Activated CD4-positive, CD25-positive, alpha-beta regulatory T cell treated with anti-CD3 and anti-CD28 coated beads, Interleukin-2, amount 50 U/mL, for 72 hours (primary cell): ENCODE results near the gene CASQ2.
"Not testable (repeated sequence)": the region's sequence is repeated elsewhere in the genome, so short reads cannot be mapped to it uniquely, and the experiment has no call there.

Experiments
- DNase-seq: peaks from one replicate; pipeline ENCODE4 v3.0.0; 2021

Gene CASQ2

DNA sequence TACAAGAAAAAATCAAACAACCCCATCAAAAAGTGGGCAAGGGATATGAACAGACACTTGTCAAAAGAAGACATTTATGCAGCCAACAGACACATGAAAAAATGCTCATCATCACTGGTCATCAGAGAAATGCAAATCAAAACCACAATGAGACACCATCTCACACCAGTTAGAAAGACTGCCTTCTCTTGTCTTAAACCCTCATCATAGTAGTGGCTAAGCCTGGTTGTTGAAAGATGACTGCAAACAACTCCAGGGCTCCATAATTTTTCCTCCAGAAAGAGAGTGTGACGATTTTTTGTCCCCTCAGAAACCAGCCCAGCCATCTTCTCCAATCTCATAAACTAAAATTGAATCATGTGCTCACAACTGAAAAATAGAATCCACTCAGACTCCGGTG, 12.1 kb upstream of the CASQ2 start:
- not testable (repeated sequence) for DNase-seq

DNA sequence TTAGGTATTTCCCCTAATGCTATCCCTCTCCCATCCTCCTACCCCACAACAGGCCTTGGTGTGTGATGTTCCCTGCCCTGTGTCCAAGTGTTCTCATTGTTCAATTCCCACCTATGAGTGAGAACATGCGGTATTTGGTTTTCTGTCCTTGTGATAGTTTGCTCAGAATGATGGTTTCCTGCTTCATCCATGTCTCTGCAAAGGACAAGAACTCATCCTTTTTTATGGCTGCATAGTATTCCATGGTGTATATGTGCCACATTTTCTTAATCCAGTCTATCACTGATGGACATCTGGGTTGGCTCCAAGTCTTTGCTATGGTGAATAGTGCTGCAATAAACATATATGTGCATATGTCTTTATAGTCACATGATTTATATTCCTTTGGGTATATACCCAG, 10.6 kb upstream of the CASQ2 start:
- not testable (repeated sequence) for DNase-seq

DNA sequence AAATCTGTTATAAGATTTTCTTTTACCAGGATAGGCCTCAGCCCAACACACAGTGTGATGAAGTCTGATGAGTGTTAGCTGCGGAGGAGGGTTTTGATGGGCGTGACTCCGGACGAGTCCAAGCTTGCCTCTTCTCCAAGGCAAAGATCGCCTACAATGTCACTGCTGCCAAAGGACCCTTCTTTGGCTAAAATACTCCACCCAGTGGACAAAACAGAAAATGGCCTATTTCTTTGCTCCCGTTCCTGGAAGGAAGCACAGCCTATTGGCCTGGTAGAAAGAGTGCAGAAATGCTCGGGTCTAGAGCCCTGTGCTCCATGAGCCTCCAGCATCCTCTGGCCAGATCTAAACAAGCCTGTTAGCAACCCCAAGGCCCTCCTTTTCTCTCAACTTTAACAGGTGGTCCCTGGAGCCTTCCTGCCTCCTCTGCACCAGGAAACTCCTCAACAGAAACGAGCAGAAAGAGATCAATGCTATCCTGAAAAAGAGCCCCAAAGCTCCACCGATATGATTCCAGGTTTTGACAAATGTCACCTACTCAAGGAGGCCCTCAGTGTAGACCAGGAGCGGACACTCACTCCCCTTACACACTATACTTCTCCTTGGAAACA, 3.4 kb upstream of the CASQ2 start:
- no peak for DNase-seq

DNA sequence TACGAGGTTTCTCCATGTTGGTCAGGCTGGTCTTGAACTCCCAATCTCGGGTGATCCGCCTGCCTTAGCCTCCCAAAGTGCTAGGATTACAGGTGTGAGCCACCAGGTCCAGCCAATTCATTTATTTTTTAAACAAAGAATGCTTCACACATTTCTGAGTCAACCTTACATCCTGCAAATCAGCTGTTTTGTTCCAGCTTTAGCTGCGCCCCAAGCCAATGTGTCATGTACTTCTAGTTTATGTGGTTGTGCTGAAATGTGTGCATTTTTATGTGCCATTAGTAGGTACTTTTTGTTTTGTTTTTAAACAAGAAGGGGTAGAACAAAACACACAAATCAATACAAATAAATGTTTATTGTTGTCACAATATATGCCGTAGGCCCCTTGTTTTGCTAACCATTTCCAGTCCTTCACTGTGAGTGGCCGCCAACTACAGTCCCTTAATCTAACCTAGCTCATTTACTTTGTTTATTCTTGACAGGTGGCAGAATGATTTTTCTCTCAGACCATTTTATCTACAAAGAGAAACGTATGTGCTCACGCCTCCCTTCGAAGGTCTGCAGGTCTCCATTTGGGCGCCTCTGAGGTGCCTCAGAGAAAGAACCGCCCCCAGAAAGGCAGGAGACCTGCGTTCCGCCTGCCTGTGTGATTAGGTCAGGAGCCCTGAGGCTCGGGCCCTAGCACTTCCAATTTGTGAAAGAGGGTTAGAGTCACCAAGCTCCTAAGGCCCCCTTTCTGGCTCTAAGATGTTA, 2.8 kb upstream of the CASQ2 start:
- no peak for DNase-seq

DNA sequence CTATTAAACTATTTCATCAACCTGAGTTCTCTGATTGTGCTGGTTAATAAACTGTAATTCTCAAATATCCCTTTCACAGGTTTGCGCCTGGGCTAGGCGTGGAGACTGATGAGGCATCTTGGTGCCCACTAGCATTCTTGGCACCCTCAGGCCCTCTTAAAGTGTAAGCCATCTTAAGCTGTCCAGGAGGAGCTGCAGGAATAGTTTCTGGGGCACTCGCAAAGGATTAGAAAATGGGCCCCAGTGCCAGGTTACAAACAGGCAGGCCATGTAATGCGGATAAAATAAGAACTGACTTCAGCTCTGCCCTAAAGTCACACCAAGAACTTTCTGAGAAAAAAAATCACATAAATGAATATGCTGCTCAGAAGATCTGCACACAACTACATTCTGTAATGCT, 1.1 kb downstream of the CASQ2 start:
- DNase-seq, result no peak

DNA sequence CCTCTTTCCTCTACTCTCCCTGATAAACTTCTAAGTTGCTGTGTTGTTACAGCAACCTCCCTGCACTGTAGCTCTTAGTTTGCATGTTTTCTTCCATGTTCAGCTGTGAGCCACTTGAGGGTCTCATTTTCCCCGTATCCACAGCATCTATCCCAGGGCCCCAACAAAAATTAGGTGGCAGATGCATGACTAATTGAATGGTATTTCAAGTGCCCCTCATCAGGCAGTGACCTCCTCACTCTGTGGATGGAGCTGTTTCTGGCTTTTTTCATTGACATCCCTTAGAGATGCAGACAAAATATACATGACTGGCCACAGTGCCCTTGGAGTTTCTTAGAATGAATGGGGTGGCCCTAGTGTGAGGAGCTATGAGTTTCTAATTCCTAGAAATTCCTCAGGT, 3.4 kb downstream of the CASQ2 start:
- DNase-seq, result no peak

DNA sequence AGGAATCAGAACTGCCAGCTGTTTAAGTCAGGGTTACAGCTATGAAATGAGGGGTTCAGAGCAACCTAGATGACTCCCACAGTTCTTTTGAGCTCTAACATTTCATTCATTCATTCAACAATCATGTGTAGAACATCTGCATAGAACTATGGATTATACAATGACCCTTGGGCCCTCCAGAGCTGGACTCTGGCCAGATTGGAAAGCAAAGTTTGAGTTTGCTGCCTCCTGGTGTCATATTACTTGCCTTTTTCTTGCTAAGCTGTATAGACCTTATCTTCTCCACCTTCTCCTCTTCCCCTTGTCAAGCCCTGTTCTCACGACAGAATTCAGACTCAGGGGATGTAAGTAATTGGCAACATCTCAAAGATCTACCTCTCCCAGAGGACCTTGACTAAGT, 4.0 kb downstream of the CASQ2 start:
- no peak for DNase-seq

DNA sequence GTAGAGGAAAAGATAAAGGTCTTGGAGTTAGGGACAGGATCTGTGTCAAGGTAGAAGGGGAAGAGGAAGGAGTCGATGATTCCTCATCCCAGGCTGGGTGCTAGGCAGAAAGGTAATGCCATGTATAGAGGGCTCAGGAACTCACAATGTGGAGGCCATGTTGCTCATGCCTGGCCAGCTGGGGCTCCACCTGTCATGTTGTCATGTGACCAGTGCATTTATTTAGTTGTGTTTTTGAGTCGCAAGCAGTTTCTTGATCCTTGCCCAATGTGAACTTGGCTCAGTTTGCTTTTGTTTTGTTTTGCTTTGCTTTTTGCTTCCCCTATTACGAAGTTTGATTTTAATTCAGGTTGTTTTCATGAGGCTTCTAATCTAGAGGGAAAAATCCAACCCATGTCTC, 5.7 kb downstream of the CASQ2 start:
- no peak for DNase-seq

DNA sequence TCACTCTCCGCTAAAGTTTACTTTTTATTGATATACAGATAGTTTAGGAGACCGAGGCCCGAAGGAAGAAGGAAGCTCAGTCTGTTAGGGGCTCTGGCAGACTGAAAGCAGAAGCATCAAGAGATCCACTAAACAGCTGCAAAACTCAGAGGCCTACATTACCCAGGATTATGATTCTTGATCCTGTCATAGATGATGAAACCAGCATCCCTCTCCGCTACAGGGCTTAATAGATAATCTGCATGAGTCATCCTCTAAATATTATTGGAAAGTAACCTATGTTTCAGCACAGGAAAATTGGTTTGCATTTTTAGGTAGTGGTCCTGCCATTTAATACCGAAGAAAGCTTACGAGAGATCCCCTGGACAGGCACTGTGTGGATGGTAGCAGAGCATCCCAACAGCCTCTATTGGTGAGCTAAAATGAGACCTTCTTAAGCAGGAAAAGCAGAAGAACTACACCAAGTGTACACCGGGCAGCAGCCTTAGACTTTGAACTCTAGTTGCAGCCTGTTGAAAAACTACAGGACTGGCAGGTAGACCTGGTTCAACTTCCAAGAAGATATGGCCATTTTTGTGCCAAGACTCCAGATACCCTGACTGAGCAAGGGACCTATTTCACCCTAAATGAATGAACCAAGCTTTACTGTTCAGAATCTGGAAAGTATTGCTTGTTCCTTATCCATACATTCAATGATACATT, 6.8 kb downstream of the CASQ2 start:
- no peak for DNase-seq

DNA sequence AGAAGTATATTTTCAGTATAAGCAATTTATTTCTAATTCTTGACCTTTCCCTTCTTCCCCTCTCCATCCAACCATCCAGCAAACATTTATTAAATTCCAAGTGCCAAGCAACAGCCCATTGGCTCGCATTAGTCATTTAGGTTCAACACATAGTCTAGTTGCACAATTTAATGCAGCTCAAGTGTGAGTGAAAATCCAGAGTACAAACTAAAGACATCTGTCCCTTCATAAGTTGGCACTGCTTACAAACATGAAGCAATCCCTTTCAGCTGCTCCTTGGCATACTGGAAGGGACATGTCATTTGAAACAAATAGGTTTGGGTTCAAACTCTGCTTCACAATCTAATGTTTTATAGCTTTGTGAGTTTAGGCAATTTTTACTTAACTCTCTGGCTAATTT, 10.7 kb downstream of the CASQ2 start:
- DNase-seq, result no peak

DNA sequence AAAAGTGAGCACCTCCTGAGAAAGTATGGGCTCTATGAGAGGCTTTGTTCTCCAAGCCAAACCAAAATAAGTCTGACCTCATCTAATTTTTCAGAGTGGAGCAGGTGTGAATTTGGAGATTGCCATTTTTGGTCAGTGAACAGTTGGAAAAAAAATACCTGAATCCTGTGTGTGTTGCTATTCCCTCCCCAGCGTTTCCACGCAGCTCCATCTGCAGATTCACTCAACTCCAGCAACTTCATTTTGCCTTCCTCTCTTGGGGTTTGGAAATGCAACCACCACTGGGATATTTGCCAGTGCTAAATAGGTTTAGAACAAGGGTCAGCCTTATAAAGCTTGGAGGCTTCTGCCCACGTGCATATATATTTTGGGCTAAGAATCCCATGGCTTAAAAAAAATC, 11.2 kb downstream of the CASQ2 start:
- DNase-seq, result no peak

DNA sequence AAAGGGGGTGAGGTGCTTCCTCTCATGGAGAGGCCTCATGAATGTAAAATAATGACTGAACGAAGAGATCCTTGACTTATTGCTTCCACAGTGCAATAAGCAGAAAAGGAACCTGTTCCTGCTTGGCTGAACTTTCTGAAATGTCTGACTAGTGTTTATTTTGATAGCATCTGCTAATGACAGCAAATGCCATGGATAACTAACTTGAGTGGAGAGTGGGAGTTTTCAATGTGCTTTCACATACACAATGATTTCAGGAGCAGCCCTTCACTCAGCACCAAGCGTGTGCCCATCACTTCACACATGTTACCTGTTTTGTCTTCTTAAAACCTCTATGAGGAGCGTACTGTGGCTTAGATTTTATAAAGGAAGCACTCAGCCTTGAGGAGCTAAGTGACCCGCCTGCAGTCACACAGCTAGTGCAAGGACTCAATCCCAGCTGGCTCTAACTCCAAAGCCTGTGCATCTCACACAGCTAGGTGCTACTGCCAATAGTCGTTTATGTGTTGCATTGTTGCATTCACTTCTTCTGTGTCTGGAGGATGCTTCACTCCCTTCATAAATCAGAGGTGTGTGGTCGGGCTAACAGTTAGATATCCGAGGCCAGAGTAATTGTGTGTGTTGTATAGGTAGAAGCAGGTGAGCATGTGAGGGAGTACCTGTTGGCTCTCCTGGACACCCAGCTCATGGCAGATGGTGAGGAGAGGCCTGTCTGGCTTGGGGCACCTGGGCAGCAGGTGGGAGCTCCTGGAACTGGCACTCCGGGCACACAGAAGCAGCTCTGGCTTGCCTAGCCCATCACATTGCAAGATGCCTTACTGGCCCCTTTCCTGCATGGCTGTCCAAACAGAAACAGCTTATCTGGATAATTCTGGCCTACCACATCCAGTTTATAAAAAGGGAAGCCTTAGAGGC, 12.8 kb downstream of the CASQ2 start:
- no peak for DNase-seq

DNA sequence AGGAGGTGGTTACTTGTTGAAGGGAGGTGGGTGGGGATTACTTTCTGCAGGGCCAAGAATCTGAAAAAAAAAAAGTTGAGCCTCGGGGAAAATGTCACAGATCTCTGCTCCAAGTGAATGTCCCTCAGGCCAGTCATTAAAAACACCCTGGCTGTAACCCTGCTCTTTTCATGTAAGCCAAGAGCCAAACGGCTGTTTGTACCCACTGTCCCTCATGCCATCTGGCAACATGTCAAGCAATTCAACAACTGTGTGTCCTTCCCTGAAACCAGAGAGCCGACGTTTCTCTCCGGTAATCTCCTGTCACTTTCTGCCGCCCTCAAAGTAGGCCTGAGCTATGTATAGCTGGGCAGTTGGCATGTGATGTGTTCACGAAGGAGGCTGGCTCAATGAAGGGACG, 14.7 kb downstream of the CASQ2 start:
- no peak for DNase-seq

DNA sequence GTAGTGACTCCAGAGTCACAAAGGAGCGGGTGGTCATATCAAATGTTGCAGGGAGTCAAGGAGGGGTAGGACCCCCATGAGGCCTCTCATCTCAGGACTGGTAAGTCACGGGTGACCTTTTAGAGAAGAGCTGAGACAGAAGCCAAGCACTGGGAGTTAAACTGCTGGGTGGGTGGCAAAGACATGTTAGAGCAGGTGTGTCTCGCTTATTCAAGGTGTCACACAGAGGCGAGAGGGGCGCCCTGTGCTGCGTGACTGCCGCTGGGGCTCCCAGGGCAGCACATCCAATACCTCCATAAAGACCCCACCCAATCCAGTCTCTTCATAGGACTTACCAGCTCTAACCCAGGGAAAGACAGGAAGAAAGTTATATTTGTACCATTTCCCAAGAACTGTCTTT, 15.2 kb downstream of the CASQ2 start:
- DNase-seq, result no peak

DNA sequence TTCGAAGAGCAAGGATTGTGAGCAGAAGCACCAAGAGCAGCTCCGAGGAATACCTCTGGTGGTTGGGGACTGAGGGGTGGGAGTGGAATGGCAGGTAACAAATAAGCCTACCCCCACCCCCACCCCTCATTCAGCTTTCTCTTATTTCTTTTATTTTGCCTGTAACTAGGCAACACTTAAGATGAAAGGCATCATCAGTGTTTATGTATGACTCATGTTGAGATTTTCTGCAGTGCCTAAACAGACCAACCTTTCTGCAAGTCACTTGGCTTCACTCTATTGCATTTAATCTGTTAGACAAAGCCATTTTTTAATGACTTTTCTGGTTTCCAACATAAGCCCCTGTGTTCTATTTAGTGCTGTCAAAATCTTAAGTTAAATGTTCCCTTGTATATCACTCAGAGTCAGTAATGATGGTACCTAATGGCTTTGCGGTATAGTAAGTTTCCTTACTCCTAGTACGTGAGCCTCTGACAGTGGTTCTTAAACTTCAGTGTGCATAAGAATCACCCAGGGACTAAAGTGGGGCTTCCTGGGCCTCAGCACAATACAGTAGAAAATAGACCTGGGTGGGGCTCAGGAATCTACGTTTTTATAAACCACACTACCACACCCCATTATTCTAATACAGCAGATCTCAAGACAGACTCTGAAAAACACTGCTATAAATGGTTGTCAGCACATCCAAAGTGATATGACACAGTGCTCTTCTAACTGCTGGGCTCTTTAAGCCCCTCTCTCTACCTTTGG, 19.9 kb downstream of the CASQ2 start:
- no peak for DNase-seq

DNA sequence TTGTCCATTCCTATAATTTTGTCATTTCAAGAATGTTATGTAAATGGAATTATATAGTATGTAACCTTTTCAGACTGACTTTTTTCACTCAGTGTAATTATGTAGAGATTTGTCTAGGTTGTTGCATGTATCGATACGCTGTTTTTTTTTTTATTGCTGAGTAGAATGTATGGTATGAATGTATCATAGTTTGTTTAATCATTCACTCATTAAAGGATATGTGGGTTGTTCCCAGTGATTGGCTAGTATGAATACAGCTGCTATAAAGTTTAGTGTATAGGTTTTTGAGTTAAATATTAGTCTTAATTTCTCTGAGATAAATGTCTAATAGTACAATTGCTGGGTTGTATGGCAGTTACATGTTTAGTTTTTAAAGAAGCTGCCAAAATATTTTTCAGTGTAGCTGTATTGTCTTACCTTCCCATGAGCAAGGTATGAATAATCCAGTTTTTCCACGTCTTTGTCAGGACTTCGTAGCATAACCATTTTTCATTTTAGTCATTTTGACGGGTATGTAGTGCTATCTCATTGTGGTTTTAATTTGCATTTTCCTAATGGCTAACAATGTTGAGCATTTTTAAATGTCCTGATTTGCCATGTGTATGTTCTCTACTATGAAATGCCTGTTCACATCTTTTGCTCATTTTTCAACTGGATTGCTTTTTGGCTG, 22.4 kb downstream of the CASQ2 start:
- DNase-seq, result no peak

DNA sequence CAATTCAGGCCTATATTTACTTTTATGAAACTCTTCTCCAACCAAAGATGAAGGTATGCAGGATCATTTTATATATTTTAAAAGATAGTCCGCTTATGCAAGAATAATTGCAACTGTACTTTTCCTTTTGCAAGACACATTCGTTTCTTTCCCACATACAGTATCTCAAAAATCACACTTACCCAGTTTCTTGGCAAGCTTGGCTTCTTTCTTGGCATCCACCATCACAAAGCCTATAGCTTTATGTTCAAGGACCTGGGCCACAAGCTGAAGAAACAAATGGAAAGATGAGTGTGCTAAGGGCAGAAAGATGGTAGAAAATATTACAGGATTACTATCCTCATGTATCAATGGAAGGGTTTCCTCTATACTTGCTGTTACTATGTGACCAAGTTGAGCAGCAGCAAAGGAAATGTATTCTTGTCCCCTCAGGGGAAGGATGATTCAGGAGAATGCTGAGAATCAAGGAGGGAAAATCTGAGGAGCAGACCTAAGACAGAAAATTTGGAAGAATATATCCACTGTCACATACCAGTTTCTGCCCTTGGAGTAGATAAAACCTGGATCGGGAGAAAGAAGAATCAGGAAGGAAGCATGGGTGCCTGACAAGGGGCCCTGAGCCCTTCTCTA, 23.8 kb downstream of the CASQ2 start:
- no peak for DNase-seq

DNA sequence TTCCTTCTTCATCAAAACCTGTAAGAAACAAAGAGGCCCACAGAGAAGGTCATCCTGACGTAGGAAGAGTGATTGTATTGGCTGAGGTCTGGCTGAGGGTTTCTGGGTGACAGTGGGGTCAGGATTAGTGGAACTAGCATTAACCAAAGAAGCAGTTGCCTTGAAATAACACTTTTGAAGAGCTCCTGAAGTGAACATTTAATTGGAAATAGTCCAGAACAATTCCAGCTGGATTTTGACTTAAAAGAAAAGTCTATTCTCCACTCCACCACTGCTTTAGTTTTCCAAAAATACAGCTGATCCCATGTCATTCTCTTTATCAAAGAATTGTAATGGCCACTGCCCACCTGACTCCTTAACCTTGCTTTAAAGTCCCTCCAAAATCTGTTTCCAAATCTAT, 27.7 kb downstream of the CASQ2 start:
- DNase-seq, result no peak

DNA sequence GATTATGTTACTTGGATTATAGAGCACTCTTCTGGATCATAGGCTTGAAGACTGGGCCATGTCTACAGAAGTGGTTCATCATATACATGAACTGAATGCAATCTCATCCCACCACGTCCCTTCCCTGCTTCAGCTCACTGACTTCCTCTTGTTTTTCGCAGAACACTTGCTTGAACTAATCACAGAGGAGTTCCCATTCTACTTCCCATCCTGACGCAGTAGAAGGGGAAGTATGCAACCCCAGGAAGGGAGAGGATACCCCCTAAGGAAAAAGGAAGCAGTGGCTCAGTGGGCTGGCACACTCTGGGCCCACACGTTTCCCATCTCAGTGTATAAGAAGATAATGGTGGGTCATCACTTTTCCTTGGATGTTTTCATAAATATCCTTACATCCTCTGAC, 36.2 kb downstream of the CASQ2 start:
- no peak for DNase-seq

DNA sequence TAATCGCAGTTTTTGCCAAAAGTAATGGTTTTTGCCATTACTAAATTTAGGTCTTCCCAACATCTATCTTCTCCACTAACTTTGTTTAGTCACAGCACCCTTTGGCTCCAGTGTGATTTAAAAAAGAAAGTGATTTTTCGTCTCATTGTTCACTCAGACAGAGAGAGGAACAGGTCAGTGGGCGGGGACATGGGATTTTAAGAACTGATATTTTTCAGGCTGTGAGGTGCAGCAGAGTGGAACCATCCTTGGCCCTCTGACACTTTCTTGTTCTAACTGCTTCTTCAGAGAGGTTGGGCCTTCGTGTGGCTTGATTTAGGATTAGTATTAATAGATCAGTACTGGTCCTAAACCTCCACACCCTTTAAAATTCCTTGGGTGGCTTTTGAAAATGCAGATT, 38.8 kb downstream of the CASQ2 start:
- no peak for DNase-seq

DNA sequence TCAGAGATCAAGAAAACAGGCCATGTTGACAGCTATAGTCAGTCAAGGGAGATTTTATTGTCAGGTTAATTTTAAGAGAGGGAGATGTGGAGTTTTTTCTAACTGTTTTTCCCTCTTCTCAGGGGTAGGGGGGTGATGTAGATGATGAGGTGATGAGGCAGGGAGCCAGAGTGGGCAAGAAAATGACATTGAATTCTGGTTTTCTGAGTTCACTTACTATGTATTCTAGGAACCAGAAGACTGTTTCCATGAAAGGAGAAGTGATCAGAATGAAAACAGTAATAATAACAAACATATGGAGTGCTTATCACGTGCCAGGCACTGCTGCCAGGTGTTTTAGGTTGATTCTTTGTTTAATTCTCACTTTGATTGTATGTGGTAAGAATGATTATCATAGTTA, 40.2 kb downstream of the CASQ2 start:
- no peak for DNase-seq
